GM12878 (cell line): ENCODE measurements around the gene BTG1. TPM values are rescaled to one million over a fixed set of nuclear protein-coding genes. Genes with fewer than 3 reads are reported as not detected.
A peak's percentile ranks its signal among the peaks of the same experiment; 100 is the strongest.

Experiments
- ATAC-seq: fragments of 200-7000 bp; cut with Tn5 transposase; 3 replicates; pipeline ENCODE4 v1.9.1; 2020; ENCODE audit warnings: mild to moderate bottlenecking, moderate library complexity
- BruUV-seq: library from RNA; stranded (reverse); fragments of 400-500 nt; replicated peaks from 2 replicates; lab custom pipeline; 2021; lab: Mats Ljungman, UMichigan
- CTCF ChIA-PET: fragments of 300-600 bp; sonication (Branson Sonifier 250); formaldehyde crosslinking; extraction: SDS; loops from one replicate; lab custom pipeline; 2021; ENCODE audit warnings: inconsistent platforms; lab: Yijun Ruan, JAX
- POLR2A ChIA-PET: fragments of 350-600 bp; formaldehyde crosslinking; extraction: SDS; loops from one replicate; lab custom pipeline; 2021; ENCODE audit warnings: inconsistent platforms; lab: Charles Lee
- RAD21 ChIA-PET: fragments of 300-600 bp; sonication (Branson Sonifier 250); formaldehyde crosslinking; loops from one replicate; lab custom pipeline; 2023; ENCODE audit warnings: antibody characterized with exemption; ENCODE audit not compliant: unreplicated experiment; lab: Charles Lee
- SMC1A ChIA-PET: fragments of 300-600 bp; sonication (Branson Sonifier 250); formaldehyde crosslinking; loops from one replicate; lab custom pipeline; 2023; ENCODE audit not compliant: unreplicated experiment, uncharacterized antibody; lab: Charles Lee
- DNase-seq: peaks from one replicate; pipeline ENCODE4 v3.0.0-alpha.2; 2011; ENCODE audit warnings: low read depth, low spot score
- FAIRE-seq: peaks from 3 replicates; lab custom pipeline; 2011; peaks lifted over from hg19 to GRCh38; lab: Jason Lieb, UNC
- H2AFZ ChIP-seq: 2 replicates; pipeline ENCODE4 v1.6.0; 2011; ENCODE audit warnings: low read depth, low read length, control low read depth; ENCODE audit not compliant: control insufficient read depth
- H3K27ac ChIP-seq: 2 replicates; pipeline ENCODE4 v1.5.1; 2011; ENCODE audit warnings: control low read depth; ENCODE audit not compliant: control insufficient read depth, insufficient read depth
- H3K27me3 ChIP-seq, 2 experiments: replicated peaks in 1 of 2; 2 replicates each; pipeline versions ENCODE4 v1.6.0 to v1.6.1; 2011; ENCODE audit warnings: low read length in 1 of 2; ENCODE audit not compliant: control insufficient read depth in 2 of 2, insufficient read depth in 2 of 2
- H3K36me3 ChIP-seq, 2 experiments: 2 replicates each; pipeline ENCODE4 v1.5.1; 2011; ENCODE audit warnings: low read length in 1 of 2; ENCODE audit not compliant: control insufficient read depth in 2 of 2, insufficient read depth in 2 of 2
- H3K4me1 ChIP-seq: 2 replicates; pipeline ENCODE4 v1.6.1; 2011; ENCODE audit warnings: mild to moderate bottlenecking, low read length, moderate library complexity, mixed read lengths; ENCODE audit not compliant: control insufficient read depth, insufficient read depth
- H3K4me2 ChIP-seq: 2 replicates; pipeline ENCODE4 v1.6.0; 2011; ENCODE audit warnings: control low read depth; ENCODE audit not compliant: control insufficient read depth, insufficient read depth
- H3K4me3 ChIP-seq: fragments of 200-600 bp; sonication (generic); 2 replicates; pipeline ENCODE4 v1.5.1; 2016
- H3K79me2 ChIP-seq: 2 replicates; pipeline ENCODE4 v1.6.0; 2011; ENCODE audit warnings: low read length; ENCODE audit not compliant: control insufficient read depth, insufficient read depth
- H3K9ac ChIP-seq: 2 replicates; pipeline ENCODE4 v1.8.0; 2011; ENCODE audit warnings: low read length, control low read depth, mixed read lengths; ENCODE audit not compliant: control insufficient read depth, insufficient read depth
- H3K9me3 ChIP-seq: replicated peaks from 3 replicates; pipeline ENCODE4 v1.5.1; 2011; ENCODE audit warnings: mild to moderate bottlenecking, low read length; ENCODE audit not compliant: control insufficient read depth, insufficient read depth
- H4K20me1 ChIP-seq: 2 replicates; pipeline ENCODE4 v1.6.0; 2011; ENCODE audit not compliant: control insufficient read depth, insufficient read depth
- CREM ChIP-seq: IDR thresholded peaks from 2 replicates; pipeline ENCODE4 v1.6.1; 2014; ENCODE audit warnings: antibody characterized with exemption, low read depth
- EP300 ChIP-seq, 2 experiments: fragments of 150-350 bp in 1 of 2; IDR thresholded peaks; 2 replicates each; pipeline ENCODE4 v1.6.1; 2011 to 2012; ENCODE audit warnings: low read depth in 2 of 2, low read length in 2 of 2, borderline replicate concordance in 1 of 2, improper control_type of control experiment in 1 of 2, inconsistent platforms in 1 of 2; ENCODE audit not compliant: control insufficient read depth in 1 of 2
- MEF2B ChIP-seq: fragments of 450-650 bp; IDR thresholded peaks from 2 replicates; pipeline ENCODE4 v1.6.1; 2018; ENCODE audit warnings: mild to moderate bottlenecking, moderate library complexity; ENCODE audit not compliant: partially characterized antibody, poor library complexity, severe bottlenecking
- SUPT20H ChIP-seq: IDR thresholded peaks from 2 replicates; pipeline ENCODE4 v1.6.1; 2011; ENCODE audit warnings: low read depth, mild to moderate bottlenecking, low read length, moderate library complexity, borderline replicate concordance; ENCODE audit not compliant: control insufficient read depth
- ZNF592 ChIP-seq: fragments of 450-650 bp; IDR thresholded peaks from 2 replicates; pipeline ENCODE4 v1.6.1; 2017; ENCODE audit warnings: mild to moderate bottlenecking, moderate library complexity
- WGBS: methylation state at CpG from one replicate; pipeline ENCODE4 v1.1.6; 2016; ENCODE audit warnings: low lambda C conversion rate; ENCODE audit not compliant: insufficient replicate concordance, insufficient coverage; ENCODE audit errors: missing lambda C conversion rate; 5-methylcytosine and 5-hydroxymethylcytosine counted together
- in situ Hi-C: fragments of 300-500 bp; cut with MboI; formaldehyde crosslinking; loops from 9 replicates; pipeline ENCODE4 v1.14.3; 2018; ENCODE audit warnings: mixed read lengths
- intact Hi-C: fragments of 100-400 bp; cut with micrococcal nuclease; formaldehyde crosslinking; loops from one replicate; pipeline ENCODE4 v1.14.2; 2022; ENCODE audit not compliant: unreplicated experiment
- polyA plus RNA-seq, 11 experiments: library from polyadenylated mRNA; depleted of rRNA in 4 of 11; unstranded in 6 of 11; stranded (reverse) in 5 of 11; fragments of >200 nt; fragmentation: Nextera tagmentation in 4 of 11; fragmentation: Illumina TruSeq in 1 of 11; extraction: Ambion mirVana in 4 of 11; extraction: Trizol in 1 of 11; gene quantifications; 1 replicate in 1 of 11; 2 replicates in 10 of 11; pipeline versions ENCODE4 v1.2.1 to v1.2.3, GENCODE V29; 2011 to 2016; ENCODE audit warnings: inconsistent platforms in 2 of 11, missing spikeins in 2 of 11, low read depth in 1 of 11
- total RNA-seq, 4 experiments: library from RNA; depleted of rRNA in 3 of 4; stranded (reverse); fragments of >200 nt in 3 of 4; fragmentation: Illumina TruSeq in 1 of 4; extraction: Trizol in 1 of 4; gene quantifications; 2 replicates each; pipeline versions ENCODE4 v1.2.1 to v1.2.3, GENCODE V29; 2013 to 2021
- TF ChIP-seq, protein P1 (sequence below): fragments of 450-650 bp; IDR thresholded peaks from 2 replicates; pipeline ENCODE4 v1.6.1; 2016; ENCODE audit warnings: mild to moderate bottlenecking

The BTG1 gene
- total and polyA plus RNA-seq, 10 of the 15 experiments (the other 5 are each of a cell fraction or from before 2014, with no cell fraction given): 23.7 to 194 (median 56.4) TPM

GRCh38 chr12:92098594-92099380 is 46.9 kb downstream of the BTG1 start (continued):
- TF ChIP-seq ZNF592 (no peak), EP300 (IDR thresholded peaks at IDR 0.05; ENCODE audit: borderline replicate concordance in 1 of 2, control insufficient read depth in 1 of 2, low read depth in 2 of 2, low read length in 2 of 2) (no peak), MEF2B (no peak)

GRCh38 chr12:92096346-92097136 is 49.1 kb downstream of the BTG1 start:
- no peak for TF ChIP-seq CREM
- TF ChIP-seq, protein P1, sequence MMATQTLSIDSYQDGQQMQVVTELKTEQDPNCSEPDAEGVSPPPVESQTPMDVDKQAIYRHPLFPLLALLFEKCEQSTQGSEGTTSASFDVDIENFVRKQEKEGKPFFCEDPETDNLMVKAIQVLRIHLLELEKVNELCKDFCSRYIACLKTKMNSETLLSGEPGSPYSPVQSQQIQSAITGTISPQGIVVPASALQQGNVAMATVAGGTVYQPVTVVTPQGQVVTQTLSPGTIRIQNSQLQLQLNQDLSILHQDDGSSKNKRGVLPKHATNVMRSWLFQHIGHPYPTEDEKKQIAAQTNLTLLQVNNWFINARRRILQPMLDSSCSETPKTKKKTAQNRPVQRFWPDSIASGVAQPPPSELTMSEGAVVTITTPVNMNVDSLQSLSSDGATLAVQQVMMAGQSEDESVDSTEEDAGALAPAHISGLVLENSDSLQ: peak; percentile 56; the same call in 1 of the 2 replicates
- TF ChIP-seq SUPT20H: no peak
- Histone ChIP-seq H3K27ac (no peak overlapping the region), H3K4me3 (no peak overlapping the region), H3K27me3 (no peaks in the 10 kb centered on the region), H4K20me1 (no peaks in the 10 kb centered on the region), H3K9ac (no peak overlapping the region), H3K4me1 (peaks cover 5% of the 10 kb centered on the region), H3K79me2 (no peaks in the 10 kb centered on the region), H2AFZ (peak overlapping the region; percentile 6; the same call in 1 of the 2 replicates), H3K9me3 (peaks cover 3% of the 10 kb centered on the region), H3K4me2 (no peak overlapping the region), H3K36me3 (no peaks in the 10 kb centered on the region)
- SMC1A ChIA-PET: interaction anchor here (1.0 to 3.4 kb wide), 11 partner anchors 9 to 63 kb away, joined by 3 to 15 read pairs (median 5); no protein-coding TSS in a partner anchor
- CTCF ChIA-PET: interaction anchor here (0.6 to 1.5 kb wide), 7 partner anchors 8 to 41 kb away, joined by 3 to 4 read pairs (median 3); no protein-coding TSS in a partner anchor
- BruUV-seq: no TSS peak
- intact Hi-C loops: no loop called here
- RAD21 ChIA-PET: interaction anchor here (0.8 to 3.1 kb wide), 4 partner anchors 10 to 312 kb away, joined by 3 to 11 read pairs (median 4); no protein-coding TSS in a partner anchor
- 36% methylated on average over 2 of the region's 2 CpGs for whole genome bisulfite sequencing
- ATAC-seq (peak; percentile 74), DNase-seq (no peak), FAIRE-seq (no peak)
- in situ Hi-C loops: no loop called here
- POLR2A ChIA-PET: interaction anchor here (0.7 to 2.2 kb wide), 4 partner anchors 10 to 68 kb away, joined by 3 to 7 read pairs (median 5); no protein-coding TSS in a partner anchor
